ENCODE measurements around the gene TMEM63C. TPM values are rescaled to one million over a fixed set of nuclear protein-coding genes. Genes with fewer than 3 reads are reported as not detected.

TMEM63C gene
- total RNA-seq, 1 experiment from 2014 or later, result 5.4 TPM

DNA sequence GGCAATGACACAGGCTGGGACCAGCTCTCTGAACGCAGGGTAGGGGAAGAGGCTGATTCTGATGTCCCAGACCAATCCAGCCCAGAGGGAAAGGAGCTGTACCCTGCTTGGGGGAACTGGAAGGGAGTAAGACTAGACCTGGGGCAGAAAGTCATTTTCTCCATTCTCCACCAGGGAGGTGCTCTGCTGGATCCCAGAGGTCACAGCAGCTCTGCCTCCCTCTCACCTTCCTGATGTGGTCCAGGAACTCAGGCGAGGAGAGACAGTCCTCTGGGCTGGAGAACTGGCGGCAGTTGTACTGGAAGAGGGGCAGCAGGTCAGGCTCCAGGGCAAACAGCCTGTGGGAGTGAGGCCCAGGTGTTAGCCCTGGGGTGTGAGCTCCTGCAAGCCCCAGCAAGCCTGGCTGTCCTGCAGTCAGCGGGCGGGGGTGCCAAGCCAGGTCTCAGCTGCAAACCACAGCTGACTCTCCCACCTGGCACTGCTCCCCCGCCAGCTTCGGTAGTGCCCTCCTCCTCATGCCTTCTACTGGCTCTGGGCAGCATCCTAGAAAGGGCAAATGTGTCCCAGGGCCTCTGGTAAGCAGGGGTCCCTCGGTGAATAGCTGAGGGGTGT, 87.5 kb downstream of the TMEM63C start:
- H3K27me3 ChIP-seq (ENCODE audit: low read length), result peaks cover 8% of the 10 kb centered on the region; the same call in 1 of the 2 replicates
- TF ChIP-seq, protein P1, sequence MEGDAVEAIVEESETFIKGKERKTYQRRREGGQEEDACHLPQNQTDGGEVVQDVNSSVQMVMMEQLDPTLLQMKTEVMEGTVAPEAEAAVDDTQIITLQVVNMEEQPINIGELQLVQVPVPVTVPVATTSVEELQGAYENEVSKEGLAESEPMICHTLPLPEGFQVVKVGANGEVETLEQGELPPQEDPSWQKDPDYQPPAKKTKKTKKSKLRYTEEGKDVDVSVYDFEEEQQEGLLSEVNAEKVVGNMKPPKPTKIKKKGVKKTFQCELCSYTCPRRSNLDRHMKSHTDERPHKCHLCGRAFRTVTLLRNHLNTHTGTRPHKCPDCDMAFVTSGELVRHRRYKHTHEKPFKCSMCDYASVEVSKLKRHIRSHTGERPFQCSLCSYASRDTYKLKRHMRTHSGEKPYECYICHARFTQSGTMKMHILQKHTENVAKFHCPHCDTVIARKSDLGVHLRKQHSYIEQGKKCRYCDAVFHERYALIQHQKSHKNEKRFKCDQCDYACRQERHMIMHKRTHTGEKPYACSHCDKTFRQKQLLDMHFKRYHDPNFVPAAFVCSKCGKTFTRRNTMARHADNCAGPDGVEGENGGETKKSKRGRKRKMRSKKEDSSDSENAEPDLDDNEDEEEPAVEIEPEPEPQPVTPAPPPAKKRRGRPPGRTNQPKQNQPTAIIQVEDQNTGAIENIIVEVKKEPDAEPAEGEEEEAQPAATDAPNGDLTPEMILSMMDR (conservative IDR thresholded peaks at IDR 0.05; ENCODE audit: low read depth, low read length), result no peak
- TF ChIP-seq EZH2phosphoT487 (IDR thresholded peaks at IDR 0.05; ENCODE audit: borderline replicate concordance, low read length), result no peak
- no peak for TF ChIP-seq EZH2 (IDR thresholded peaks at IDR 0.05; ENCODE audit: low read length, unreplicated experiment)
- H2AFZ ChIP-seq (ENCODE audit: low read length), result no peak overlapping the region
- ATAC-seq (no peak; the same call in 1 of the 2 replicates), DNase-seq (no peak)
- H3K4me3 ChIP-seq (ENCODE audit: low read length), result no peak overlapping the region
- H3K36me3 ChIP-seq (ENCODE audit: low read depth, low read length), result no peaks in the 10 kb centered on the region
- no peak overlapping the region for H3K4me2 ChIP-seq (ENCODE audit: low read length)
- no peaks in the 10 kb centered on the region for H3K4me1 ChIP-seq (ENCODE audit: insufficient read depth, low read length)
- H3F3A ChIP-seq (ENCODE audit: low read length, unreplicated experiment), result no peaks in the 10 kb centered on the region
- no TSS peak for BruUV-seq (replicated peaks)
- ChIA-PET CTCF (no interaction called here), POLR2A (ENCODE audit: unreplicated experiment) (no interaction called here)
- H3K27ac ChIP-seq (ENCODE audit: low read length), result no peak overlapping the region
- H3K9ac ChIP-seq (ENCODE audit: low read length), result no peak overlapping the region
- no peaks in the 10 kb centered on the region for H3K79me2 ChIP-seq (ENCODE audit: low read length)
- H4K20me1 ChIP-seq (ENCODE audit: low read length), result no peaks in the 10 kb centered on the region
- no peaks in the 10 kb centered on the region for H3K9me2 ChIP-seq (replicated peaks; ENCODE audit: low read length)
- intact Hi-C loops (cut with micrococcal nuclease), result no loop called here
- peaks cover 6% of the 10 kb centered on the region; the same call in 1 of the 2 replicates for H3K9me3 ChIP-seq (ENCODE audit: low read length)

DNA sequence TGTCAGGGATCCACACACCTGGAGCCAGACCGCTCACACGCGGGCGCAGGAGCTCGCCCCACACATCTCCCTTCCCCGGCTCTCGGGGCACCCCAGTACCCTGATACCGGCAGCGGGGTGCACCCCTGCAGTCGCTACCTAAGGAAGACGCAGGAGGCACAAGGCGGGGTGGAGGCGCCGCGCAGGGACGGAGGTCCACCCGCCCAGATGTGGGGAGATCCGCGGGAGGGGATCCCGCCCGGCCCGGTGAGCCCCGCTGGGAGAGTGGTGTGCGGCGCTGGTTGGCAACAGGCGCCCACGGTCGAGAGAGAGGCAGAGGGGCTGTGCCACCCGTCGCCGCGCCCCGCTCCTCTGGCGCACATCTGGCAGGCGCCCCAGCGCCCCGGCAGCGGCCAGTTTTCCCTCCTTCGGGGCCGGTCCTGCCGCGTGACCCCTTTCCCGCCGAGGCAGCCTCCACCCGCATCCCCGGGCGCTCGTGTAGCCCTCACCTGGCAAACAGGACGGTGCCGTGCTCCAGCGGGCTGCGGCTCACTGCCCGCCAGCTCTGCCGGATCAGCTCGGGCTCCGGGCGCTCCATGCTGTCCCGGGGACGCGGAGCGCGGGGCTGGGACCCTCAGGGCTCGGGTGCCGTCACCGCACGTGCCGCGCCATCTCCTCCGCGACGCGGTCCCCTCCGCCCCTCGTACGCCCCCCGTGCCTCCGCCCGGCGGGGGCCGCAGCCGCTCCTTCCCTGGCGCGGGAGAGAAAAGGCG, 88.9 kb downstream of the TMEM63C start:
- intact Hi-C loops (cut with micrococcal nuclease), result no loop called here
- Histone ChIP-seq H3K36me3 (ENCODE audit: low read depth, low read length) (no peaks in the 10 kb centered on the region), H3K9me3 (ENCODE audit: low read length) (peaks cover 6% of the 10 kb centered on the region; the same call in 1 of the 2 replicates), H3K4me1 (ENCODE audit: insufficient read depth, low read length) (no peaks in the 10 kb centered on the region), H3K4me2 (ENCODE audit: low read length) (no peak overlapping the region), H4K20me1 (ENCODE audit: low read length) (no peaks in the 10 kb centered on the region), H3K79me2 (ENCODE audit: low read length) (no peaks in the 10 kb centered on the region), H3K9me2 (replicated peaks; ENCODE audit: low read length) (no peaks in the 10 kb centered on the region), H3K9ac (ENCODE audit: low read length) (no peak overlapping the region), H2AFZ (ENCODE audit: low read length) (no peak overlapping the region), H3K27ac (ENCODE audit: low read length) (no peak overlapping the region), H3K27me3 (ENCODE audit: low read length) (peaks cover 8% of the 10 kb centered on the region; the same call in 1 of the 2 replicates), H3K4me3 (ENCODE audit: low read length) (no peak overlapping the region), H3F3A (ENCODE audit: low read length, unreplicated experiment) (no peaks in the 10 kb centered on the region)
- DNase-seq (no peak), ATAC-seq (no peak)
- TF ChIP-seq EZH2phosphoT487 (IDR thresholded peaks at IDR 0.05; ENCODE audit: borderline replicate concordance, low read length) (no peak), EZH2 (IDR thresholded peaks at IDR 0.05; ENCODE audit: low read length, unreplicated experiment) (no peak)
- TF ChIP-seq, protein P1 (conservative IDR thresholded peaks at IDR 0.05; ENCODE audit: low read depth, low read length), result no peak
- ChIA-PET CTCF (no interaction called here), POLR2A (ENCODE audit: unreplicated experiment) (no interaction called here)
- BruUV-seq (replicated peaks), result no TSS peak

All from PC-3 (cell line).